HCT116 (cell line): ENCODE measurements around the gene SF3B1. TPM values are rescaled to one million over a fixed set of nuclear protein-coding genes. Genes with fewer than 3 reads are reported as not detected.

Source experiments
- ATAC-seq: fragments of 200-7000 bp; cut with Tn5 transposase; 2 replicates; pipeline ENCODE4 v1.9.1; 2020; ENCODE audit warnings: mild to moderate bottlenecking, moderate library complexity
- BruUV-seq: library from RNA; stranded (reverse); fragments of 400-500 nt; replicated peaks from 2 replicates; lab custom pipeline; 2021; lab: Mats Ljungman, UMichigan
- CTCF ChIA-PET: fragments of 300-600 bp; sonication (Branson Sonifier 250); formaldehyde crosslinking; loops from one replicate; lab custom pipeline; 2021; ENCODE audit warnings: antibody characterized with exemption; lab: Charles Lee
- POLR2A ChIA-PET: fragments of 300-600, 350-600 bp; sonication (Branson Sonifier 250); formaldehyde crosslinking; loops from one replicate; lab custom pipeline; 2021; ENCODE audit warnings: antibody characterized with exemption; lab: Charles Lee
- RAD21 ChIA-PET, 2 experiments: fragments of 300-600 bp; sonication (Branson Sonifier 250); formaldehyde crosslinking; loops; one replicate each; lab custom pipeline; 2023; ENCODE audit warnings: low total read pairs in 2 of 2; ENCODE audit not compliant: uncharacterized antibody in 2 of 2, unreplicated experiment in 2 of 2, low non-redundant PET in 1 of 2; lab: Charles Lee
- DNase-seq: peaks from one replicate; pipeline ENCODE4 v3.0.0-alpha.2; 2010; ENCODE audit warnings: low read depth, low spot score
- H2AFZ ChIP-seq: fragments of 200-600 bp; shearing (Covaris generic), sonication (generic); 2 replicates; pipeline ENCODE4 v1.6.1; 2017; ENCODE audit warnings: low read depth, mixed run types, mixed read lengths, antibody characterized with exemption, low read length; ENCODE audit not compliant: poor library complexity, severe bottlenecking
- H3K27ac ChIP-seq: 2 replicates; pipeline ENCODE4 v1.5.1; 2012; ENCODE audit warnings: low read depth, low read length
- H3K27me3 ChIP-seq: fragments of 200-600 bp; sonication (generic); 2 replicates; pipeline ENCODE4 v1.6.1; 2016; ENCODE audit warnings: mixed run types, low read length, mixed read lengths; ENCODE audit not compliant: insufficient read depth
- H3K36me3 ChIP-seq, 2 experiments: fragments of 200-500 bp in 1 of 2; fragments of 200-600 bp in 1 of 2; sonication (Bioruptor generic) in 1 of 2; sonication (generic) in 1 of 2; 2 replicates each; pipeline versions ENCODE4 v1.5.1 to v1.6.1; 2014 to 2016; ENCODE audit warnings: low read length in 2 of 2, inconsistent platforms in 1 of 2, mixed read lengths in 1 of 2, mixed run types in 1 of 2; ENCODE audit not compliant: insufficient read depth in 2 of 2, control insufficient read depth in 1 of 2
- H3K4me1 ChIP-seq, 2 experiments: fragments of 200-600 bp in 1 of 2; sonication (generic) in 1 of 2; 2 replicates each; pipeline versions ENCODE4 v1.5.1 to v1.6.1; 2012 to 2017; ENCODE audit warnings: low read length in 2 of 2, inconsistent platforms in 1 of 2, mild to moderate bottlenecking in 1 of 2, mixed read lengths in 1 of 2, mixed run types in 1 of 2, moderate library complexity in 1 of 2; ENCODE audit not compliant: insufficient read depth in 2 of 2, control insufficient read depth in 1 of 2
- H3K4me2 ChIP-seq: fragments of 200-600 bp; sonication (generic); 2 replicates; pipeline ENCODE4 v1.6.1; 2017; ENCODE audit warnings: mixed run types, low read length, mixed read lengths
- H3K4me3 ChIP-seq, 2 experiments: fragments of 200-600 bp in 1 of 2; sonication (generic) in 1 of 2; replicated peaks in 1 of 2; 2 replicates each; pipeline ENCODE4 v1.5.1; 2011 to 2016; ENCODE audit warnings: low read length in 2 of 2, control low read depth in 1 of 2, low read depth in 1 of 2, mild to moderate bottlenecking in 1 of 2, mixed read lengths in 1 of 2, mixed run types in 1 of 2
- H3K79me2 ChIP-seq: fragments of 200-600 bp; sonication (generic); 2 replicates; pipeline ENCODE4 v1.6.1; 2017; ENCODE audit warnings: mild to moderate bottlenecking, mixed run types, low read length, moderate library complexity, mixed read lengths; ENCODE audit not compliant: insufficient read depth
- H3K9ac ChIP-seq: fragments of 200-600 bp; sonication (generic); 2 replicates; pipeline ENCODE4 v1.6.1; 2016; ENCODE audit warnings: low read length, mixed read lengths
- H3K9me2 ChIP-seq: fragments of 200-600 bp; sonication (generic), shearing (Covaris generic); 2 replicates; pipeline ENCODE4 v1.6.1; 2017; ENCODE audit warnings: mixed run types, mild to moderate bottlenecking, moderate library complexity; ENCODE audit not compliant: insufficient read depth
- H3K9me3 ChIP-seq, 2 experiments: fragments of 200-500 bp in 1 of 2; fragments of 200-600 bp in 1 of 2; sonication (Bioruptor generic) in 1 of 2; sonication (generic) in 1 of 2; 2 replicates each; pipeline ENCODE4 v1.6.1; 2014 to 2017; ENCODE audit warnings: low read length in 2 of 2, mixed read lengths in 2 of 2, inconsistent platforms in 1 of 2, low read depth in 1 of 2, mild to moderate bottlenecking in 1 of 2, mixed run types in 1 of 2, moderate library complexity in 1 of 2; ENCODE audit not compliant: control insufficient read depth in 1 of 2, insufficient read depth in 1 of 2
- H4K20me1 ChIP-seq: fragments of 200-600 bp; sonication (generic), shearing (Covaris generic); 2 replicates; pipeline ENCODE4 v1.6.1; 2017; ENCODE audit warnings: mixed run types, mild to moderate bottlenecking, moderate library complexity; ENCODE audit not compliant: insufficient read depth
- EZH2 ChIP-seq: fragments of 200-600 bp; sonication (generic); IDR thresholded peaks from 2 replicates; pipeline ENCODE4 v1.6.1; 2017; ENCODE audit warnings: antibody characterized with exemption, mixed run types
- FOSL1 ChIP-seq: IDR thresholded peaks from 2 replicates; pipeline ENCODE4 v1.6.1; 2012; ENCODE audit warnings: low read depth
- JUND ChIP-seq: IDR thresholded peaks from 2 replicates; pipeline ENCODE4 v1.6.1; 2012
- SP1 ChIP-seq: IDR thresholded peaks from 2 replicates; pipeline ENCODE4 v1.6.1; 2012; ENCODE audit warnings: low read depth
- YY1 ChIP-seq: IDR thresholded peaks from 2 replicates; pipeline ENCODE4 v1.6.1; 2011; ENCODE audit warnings: low read length, low read depth, moderate library complexity, mild to moderate bottlenecking; ENCODE audit not compliant: insufficient replicate concordance; ENCODE audit errors: extremely low read depth
- ZFX ChIP-seq: fragments of 450-650 bp; IDR thresholded peaks from 2 replicates; pipeline ENCODE4 v1.6.1; 2017
- intact Hi-C: fragments of 100-400 bp; cut with micrococcal nuclease; formaldehyde crosslinking; loops from 2 replicates; pipeline ENCODE4 v1.10.0; 2022
- total RNA-seq: library from RNA; stranded (reverse); gene quantifications from one replicate; pipeline ENCODE4 v1.2.1, GENCODE V29; 2021; ENCODE audit not compliant: unreplicated experiment
- TF ChIP-seq, protein P1 (sequence below), 3 experiments: fragments of 200-600 bp in 1 of 3; sonication (generic) in 1 of 3; IDR thresholded peaks in 2 of 3; conservative IDR thresholded peaks in 1 of 3; 2 replicates each; pipeline ENCODE4 v1.5.1; 2012 to 2017; ENCODE audit warnings: low read depth in 2 of 3, low read length in 2 of 3, antibody characterized with exemption in 1 of 3, borderline replicate concordance in 1 of 3, control low read depth in 1 of 3, mild to moderate bottlenecking in 1 of 3, mixed read lengths in 1 of 3, mixed run types in 1 of 3, moderate library complexity in 1 of 3; ENCODE audit not compliant: insufficient read depth in 1 of 3
- TF ChIP-seq, protein P2 (sequence below): IDR thresholded peaks from 2 replicates; pipeline ENCODE4 v1.6.1; 2012

Gene SF3B1
- total RNA-seq, 1 experiment from 2014 or later, result 282 TPM

DNA sequence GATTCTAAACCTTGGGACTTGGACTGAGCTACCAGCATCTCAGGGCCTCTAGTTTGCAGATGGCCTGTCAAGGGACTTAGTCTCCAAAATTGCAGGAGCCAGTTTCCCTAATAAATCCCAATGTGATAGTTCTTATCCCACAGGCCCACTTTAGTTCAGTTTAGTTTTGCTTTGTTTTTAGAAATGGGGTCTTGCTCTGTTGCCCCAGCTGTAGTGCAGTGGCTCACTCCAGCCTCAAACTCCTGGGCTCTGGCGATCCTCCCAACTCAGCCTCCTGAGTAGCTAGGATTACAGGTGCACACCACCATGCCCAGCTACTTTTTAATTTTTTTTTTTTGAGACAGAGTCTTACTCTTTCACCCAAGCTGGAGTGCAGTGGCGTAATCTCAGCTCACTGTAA, 2.6 kb upstream of the SF3B1 start:
- DNase-seq (no peak), ATAC-seq (no peak)
- H3K79me2 ChIP-seq, result peaks cover 36% of the 10 kb centered on the region
- no peak overlapping the region for H3K9ac ChIP-seq
- no TSS peak for BruUV-seq
- H2AFZ ChIP-seq, result no peak overlapping the region
- ChIA-PET CTCF (no interaction called here), POLR2A (interaction anchor here (1.4 to 1.6 kb wide), 2 partner anchors 16 to 62 kb away, joined by 3 to 4 read pairs; partner anchors contain the start of genes COQ10B, HSPD1 and HSPE1), RAD21 (no interaction called here)
- no peak overlapping the region for H3K4me3 ChIP-seq
- H3K9me2 ChIP-seq, result no peaks in the 10 kb centered on the region
- H3K4me1 ChIP-seq, result peaks cover 6 to 18% of the 10 kb centered on the region in 2 experiments; a peak in 2 of 4 replicates
- no peak overlapping the region for H3K4me2 ChIP-seq
- no peaks in the 10 kb centered on the region for H3K9me3 ChIP-seq
- peaks cover 2% of the 10 kb centered on the region; the same call in 1 of the 2 replicates for H4K20me1 ChIP-seq
- intact Hi-C loops, result no loop called here
- no peak overlapping the region for H3K27ac ChIP-seq
- H3K27me3 ChIP-seq, result no peaks in the 10 kb centered on the region
- H3K36me3 ChIP-seq, result no peaks in the 10 kb centered on the region
- TF ChIP-seq SP1, result no peak
- TF ChIP-seq YY1, result no peak
- no peak for TF ChIP-seq ZFX
- no peak for TF ChIP-seq FOSL1
- TF ChIP-seq, protein P1, sequence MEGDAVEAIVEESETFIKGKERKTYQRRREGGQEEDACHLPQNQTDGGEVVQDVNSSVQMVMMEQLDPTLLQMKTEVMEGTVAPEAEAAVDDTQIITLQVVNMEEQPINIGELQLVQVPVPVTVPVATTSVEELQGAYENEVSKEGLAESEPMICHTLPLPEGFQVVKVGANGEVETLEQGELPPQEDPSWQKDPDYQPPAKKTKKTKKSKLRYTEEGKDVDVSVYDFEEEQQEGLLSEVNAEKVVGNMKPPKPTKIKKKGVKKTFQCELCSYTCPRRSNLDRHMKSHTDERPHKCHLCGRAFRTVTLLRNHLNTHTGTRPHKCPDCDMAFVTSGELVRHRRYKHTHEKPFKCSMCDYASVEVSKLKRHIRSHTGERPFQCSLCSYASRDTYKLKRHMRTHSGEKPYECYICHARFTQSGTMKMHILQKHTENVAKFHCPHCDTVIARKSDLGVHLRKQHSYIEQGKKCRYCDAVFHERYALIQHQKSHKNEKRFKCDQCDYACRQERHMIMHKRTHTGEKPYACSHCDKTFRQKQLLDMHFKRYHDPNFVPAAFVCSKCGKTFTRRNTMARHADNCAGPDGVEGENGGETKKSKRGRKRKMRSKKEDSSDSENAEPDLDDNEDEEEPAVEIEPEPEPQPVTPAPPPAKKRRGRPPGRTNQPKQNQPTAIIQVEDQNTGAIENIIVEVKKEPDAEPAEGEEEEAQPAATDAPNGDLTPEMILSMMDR (IDR thresholded peaks at IDR 0.05 in 2 of 3, conservative IDR thresholded peaks at IDR 0.05 in 1 of 3; ENCODE audit: borderline replicate concordance in 1 of 3, insufficient read depth in 1 of 3, low read depth in 2 of 3, low read length in 2 of 3), result no peak
- TF ChIP-seq EZH2, result no peak
- no peak for TF ChIP-seq JUND
- TF ChIP-seq, protein P2, sequence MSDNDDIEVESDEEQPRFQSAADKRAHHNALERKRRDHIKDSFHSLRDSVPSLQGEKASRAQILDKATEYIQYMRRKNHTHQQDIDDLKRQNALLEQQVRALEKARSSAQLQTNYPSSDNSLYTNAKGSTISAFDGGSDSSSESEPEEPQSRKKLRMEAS, result no peak
- TF ChIP-seq, all 23 proteins: peak for 0
